Brain pericyte (primary cell): ENCODE results near the gene ROGDI.
"Not testable (repeated sequence)": the region's sequence is repeated elsewhere in the genome, so short reads cannot be mapped to it uniquely, and the experiment has no call there.

ENCODE experiments used
- DNase-seq: peaks from one replicate; pipeline ENCODE4 v3.0.0-alpha.2; 2012; ENCODE audit warnings: low read depth, low spot score

The ROGDI gene

DNA sequence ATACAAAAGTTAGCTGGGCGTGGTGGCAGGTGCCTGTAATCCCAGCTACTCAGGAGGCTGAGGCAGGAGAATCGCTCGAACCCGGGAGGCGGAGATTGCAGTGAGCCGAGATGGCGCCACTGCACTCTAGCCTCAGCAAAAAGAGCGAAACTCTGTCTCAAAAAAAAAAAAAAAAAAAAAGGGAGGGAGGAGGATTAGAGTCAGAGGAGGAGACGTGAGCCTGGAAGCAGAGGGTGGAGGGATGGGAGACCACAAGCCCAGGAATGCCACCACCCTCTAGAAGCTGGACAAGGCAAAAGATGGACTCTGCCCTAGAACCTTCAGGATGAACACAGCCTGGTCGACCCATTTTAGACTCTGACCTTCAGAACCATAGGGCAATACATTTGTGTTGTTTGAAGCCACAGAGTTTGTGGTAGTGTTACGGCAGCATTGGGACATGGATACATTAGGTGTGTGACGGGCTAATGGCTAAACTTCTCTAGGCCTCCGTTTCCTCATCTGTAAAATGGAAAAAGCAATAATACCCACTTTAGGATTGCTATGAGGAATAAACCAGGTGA is 9.4 kb downstream of the ROGDI start:
- DNase-seq: no peak

DNA sequence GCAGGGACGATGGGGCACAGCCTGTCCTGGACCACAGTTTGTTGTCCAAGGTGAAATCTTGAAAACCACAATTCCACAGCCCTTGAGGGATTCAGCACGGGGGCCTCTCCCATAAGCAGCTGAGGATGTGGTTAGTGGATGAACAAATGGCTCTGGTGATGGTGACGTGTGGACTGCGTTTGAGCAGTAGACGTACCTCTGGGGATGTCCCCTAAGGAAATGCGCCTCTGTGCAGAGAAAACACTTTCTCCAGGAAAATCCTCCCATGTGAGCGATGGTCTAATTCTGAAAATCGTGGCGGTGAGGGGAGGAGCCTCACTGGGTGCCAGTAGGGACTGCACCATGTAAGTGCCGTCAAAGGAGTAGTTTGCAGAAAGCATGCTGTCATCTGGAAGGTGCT is 11.6 kb downstream of the ROGDI start:
- DNase-seq: no peak

DNA sequence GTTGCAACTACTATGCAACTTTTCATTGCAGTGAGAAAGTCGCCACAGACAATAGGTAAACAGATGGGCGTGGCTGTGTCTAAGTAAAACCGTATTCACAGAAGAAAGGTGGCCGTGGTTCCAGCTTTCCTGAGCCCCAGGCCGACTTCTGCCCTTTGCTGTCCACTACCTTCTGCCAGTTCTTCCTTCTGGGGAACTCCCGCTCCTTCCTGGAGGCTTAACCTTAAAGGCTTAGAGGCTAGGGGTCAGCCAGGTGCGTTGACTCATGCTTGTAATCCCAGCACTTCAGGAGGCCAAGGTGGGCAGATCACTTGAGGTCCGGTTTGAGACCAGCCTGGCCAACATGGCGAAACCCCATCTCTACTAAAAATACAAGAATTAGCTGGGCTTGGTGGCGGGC is 12.2 kb downstream of the ROGDI start:
- DNase-seq: no peak

DNA sequence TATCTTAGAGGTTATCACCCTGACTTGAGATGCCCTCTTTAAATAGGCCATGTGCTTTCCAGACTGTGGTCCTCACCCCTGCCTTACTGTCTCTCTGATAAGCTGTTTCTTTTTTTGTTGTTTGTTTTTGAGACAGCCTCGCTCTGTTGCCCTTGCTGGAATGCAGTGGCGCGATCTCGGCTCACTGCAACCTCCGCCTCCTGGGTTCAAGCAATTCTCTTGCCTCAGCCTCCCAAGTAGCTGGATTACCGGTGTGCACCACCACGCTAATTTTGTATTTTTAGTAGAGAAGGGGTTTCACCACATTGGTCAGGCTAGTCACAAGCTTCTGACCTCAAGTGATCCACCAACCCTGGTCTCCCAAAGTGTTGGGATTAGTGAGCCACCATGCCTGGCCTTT is 13.5 kb downstream of the ROGDI start:
- no peak for DNase-seq

DNA sequence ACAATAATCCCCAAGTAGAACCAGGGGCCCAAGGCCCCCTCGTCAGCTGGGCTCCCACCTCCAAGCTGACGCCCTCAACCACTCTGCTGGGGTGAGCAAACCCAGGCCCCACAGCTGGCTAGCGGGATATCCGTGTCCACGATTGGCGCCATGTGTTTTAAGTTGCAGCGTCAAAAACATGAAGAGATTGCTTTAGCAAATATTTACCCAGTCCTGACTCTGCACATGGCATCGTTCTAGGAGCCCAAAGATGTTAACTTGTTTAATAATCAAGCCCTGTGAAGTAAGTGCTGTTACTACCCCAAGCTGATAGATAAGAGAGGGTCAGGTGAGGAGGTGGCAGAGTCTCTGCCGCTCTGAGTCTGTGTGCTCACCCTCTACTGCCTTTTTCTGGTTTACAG is 13.9 kb downstream of the ROGDI start:
- no peak for DNase-seq

DNA sequence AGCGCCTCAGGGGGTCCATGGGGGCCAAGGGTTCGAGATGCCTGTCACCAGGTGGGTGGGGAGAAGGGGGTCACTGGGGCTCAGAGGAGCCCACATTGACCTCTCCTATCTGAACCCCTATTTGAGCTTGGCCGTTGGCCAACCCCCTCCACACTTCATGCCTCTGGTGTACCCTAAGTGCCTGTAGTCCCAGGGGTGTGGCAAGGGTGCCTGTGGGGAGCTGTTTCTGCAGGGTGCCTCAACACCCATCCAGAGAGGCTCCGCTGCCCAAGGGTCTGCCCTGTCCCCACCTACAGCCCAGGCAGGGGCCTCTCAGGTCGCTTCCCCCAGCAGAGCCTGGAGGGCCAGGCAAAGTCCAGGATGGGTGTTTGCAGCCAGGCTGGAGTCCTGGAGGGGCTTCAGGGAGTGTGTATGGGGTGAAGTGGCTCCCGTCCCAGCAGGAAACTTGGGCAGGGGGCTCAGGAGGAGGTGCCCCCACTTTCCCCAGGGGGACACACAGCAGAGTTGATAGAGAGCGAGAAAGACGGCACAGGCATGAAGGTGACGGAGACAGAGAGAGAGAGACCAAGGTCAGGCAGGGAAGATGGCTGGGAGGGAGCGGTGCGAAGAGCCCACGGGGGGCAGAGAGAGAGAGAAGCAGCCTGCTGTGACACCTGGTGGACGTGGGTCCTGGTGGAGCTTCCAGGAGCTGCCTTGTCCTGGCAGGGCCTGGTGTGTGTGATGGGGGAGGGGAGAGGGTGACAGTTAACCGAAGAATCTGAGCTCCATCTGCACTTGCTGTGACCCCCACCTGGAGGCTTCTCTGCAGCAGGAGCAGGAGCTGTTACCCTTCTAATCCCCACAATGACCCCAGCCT is 14.6 kb downstream of the ROGDI start, which contains the start of gene SEPTIN12:
SEPTIN12 (minus strand) TSS at position 719 of the 856 bp plus-strand sequence; CDS start at position 19, 700 bp downstream.
- no peak for DNase-seq

DNA sequence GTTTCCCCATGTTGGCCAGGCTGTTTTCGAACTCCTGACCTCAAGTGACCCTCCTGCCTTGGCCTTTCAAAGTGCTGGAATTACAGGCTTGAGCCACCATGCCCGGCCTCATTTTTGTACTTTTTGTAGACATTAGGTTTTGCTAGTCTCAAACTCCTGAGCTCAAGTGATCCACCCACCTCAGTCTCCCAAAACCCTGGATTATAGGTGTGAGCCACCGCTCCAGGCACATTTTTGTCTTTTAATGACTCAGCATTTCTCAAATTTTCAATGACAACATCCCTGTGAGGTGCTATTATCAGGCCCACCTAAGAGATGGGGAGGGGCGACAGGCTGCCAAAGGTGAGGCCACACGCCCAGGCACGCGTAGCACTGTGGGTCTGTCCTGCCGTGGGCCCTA is 15.4 kb downstream of the ROGDI start:
- DNase-seq: no peak

DNA sequence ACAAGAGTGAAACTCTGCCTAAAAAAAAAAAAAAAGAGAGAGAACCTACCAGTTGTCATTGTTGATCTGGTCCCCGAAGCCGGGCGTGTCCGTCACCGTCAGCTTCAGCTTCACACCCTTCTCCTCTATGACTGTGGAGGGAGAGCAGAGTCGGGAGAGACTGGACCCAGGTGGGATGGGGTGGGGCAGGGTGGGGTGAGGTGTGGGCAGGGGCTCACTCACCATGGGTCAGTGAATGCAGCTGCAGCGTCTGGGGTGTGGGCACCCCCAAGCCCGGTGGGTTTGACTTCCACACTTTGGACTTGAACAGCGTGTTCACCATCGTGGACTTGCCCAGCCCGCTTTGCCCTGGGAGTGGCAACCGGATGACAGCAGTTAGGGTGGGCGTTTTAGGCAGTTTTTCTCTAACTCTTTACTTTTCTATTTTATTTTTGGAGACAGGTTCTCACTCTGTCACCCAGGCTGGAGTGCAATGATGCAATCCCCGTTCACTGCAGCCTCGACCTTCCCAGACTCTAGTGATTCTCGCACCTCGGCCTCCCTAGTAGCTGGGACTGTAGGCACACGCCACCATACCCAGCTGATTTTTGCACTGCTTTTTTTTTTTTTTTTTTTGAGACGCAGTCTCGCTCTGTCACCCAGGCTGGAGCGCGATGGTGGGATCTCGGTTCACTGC is 16.5 kb downstream of the ROGDI start:
- DNase-seq: no peak

DNA sequence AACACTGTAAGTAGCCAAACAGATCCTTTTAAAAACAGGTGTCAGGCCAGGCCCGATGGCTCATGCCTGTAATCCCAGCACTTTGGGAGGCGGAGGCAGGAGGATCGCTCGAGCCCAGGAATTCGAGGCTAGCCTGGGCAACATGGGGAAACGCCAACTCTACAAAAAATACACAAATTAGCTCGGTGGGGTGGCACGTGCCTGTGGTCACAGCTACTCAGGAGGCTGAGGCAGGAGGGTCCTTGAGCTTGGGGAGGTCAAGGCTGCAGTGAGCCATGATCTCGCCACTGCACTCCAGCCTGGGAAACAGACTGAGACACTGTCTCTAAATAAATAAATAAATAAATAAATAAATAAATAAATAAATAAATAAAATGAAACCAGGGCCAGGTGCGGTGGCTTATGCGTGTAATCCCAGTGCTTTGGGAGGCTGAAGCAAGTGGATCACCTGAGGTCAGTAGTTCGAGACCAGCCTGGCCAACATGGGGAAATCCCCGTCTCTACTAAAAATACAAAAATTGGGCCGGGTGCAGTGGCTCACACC is 17.9 kb downstream of the ROGDI start:
- not testable (repeated sequence) for DNase-seq

DNA sequence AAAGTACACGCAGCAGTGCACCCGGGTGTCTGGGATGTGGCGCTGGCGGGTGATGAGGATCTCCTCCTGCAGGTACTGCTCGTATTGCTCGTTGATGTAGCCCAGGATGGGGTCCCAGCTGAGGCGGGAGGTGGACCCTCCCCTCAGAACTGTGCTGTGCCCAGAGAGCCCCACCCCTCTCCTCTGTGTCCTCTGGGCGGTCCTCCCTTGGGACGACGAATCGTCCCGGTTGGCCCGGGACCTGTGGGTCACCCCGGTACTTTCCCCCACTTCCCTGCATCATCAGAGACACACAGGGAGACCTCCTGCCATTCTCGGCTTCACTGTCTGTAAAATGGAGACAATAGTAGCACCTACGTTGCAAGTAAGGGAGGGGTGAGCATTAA is 18.5 kb downstream of the ROGDI start:
- DNase-seq: no peak

DNA sequence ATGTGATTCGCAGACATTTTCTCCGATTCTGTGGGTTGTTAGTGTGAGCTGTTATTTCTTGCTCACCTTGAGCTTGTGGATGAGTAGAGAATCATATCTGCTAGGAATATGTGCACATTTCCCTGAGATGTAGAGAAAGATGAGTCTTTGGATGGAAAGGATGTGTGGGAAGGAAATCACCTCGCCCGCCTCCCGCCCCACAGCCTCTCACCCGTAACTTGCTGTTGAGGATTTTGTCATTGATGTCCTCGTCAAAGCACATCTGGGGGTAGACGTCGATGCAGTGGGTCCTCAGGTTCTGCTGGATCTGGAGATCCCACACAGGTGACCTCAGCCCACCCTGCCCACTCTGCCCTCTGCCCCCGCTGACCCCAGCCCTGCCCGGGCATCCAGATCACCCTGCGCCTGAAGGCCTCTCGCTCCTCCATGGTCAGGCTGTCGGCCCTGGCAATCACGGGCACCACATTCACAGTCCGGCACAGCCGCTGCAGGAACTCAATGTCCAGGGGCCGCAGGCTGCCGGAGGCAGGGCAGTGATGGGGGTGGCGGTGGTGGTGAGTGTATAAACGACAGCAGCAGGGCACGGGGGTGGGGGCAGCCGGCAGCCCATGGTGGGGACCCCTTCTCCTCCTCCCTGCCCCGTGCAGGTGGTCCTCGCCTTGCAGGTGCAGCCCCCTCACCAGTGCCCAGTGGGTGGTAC is 19.0 kb downstream of the ROGDI start:
- DNase-seq: no peak

DNA sequence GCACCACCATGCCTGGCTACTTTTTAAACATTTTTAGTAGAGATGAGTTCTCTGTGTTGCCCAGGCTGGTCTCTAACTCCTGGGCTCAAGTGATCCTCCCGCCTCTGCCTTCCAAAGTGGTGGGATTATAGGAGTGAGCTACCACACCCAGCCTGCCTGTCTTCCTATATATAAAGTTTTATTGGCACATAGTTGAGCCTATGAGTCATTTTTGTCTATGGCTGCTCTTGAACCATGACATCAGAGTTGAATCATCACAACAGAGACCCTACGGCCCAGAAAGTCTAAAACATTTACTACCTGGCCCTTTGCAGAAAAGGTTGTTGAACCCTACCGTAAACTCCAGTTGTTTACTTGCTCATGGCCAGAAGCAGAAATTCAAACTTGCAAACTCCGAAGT is 22.2 kb downstream of the ROGDI start:
- DNase-seq: no peak

DNA sequence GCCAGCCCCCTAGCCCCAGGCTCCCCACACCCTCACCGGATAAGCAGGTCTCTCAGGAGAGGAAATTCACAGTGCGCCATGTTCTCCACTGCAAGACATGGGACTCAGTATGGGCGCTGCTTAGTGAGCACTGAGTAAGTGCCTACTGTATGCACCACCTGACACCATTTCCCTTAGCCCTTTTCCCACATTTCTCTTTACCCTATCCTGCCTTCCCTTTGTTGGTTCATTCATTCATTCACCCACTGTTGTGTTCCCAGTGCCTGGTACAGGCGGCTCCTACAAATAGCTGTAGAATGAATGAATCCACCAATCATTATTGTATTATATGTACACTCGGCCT is 24.4 kb downstream of the ROGDI start:
- no peak for DNase-seq

DNA sequence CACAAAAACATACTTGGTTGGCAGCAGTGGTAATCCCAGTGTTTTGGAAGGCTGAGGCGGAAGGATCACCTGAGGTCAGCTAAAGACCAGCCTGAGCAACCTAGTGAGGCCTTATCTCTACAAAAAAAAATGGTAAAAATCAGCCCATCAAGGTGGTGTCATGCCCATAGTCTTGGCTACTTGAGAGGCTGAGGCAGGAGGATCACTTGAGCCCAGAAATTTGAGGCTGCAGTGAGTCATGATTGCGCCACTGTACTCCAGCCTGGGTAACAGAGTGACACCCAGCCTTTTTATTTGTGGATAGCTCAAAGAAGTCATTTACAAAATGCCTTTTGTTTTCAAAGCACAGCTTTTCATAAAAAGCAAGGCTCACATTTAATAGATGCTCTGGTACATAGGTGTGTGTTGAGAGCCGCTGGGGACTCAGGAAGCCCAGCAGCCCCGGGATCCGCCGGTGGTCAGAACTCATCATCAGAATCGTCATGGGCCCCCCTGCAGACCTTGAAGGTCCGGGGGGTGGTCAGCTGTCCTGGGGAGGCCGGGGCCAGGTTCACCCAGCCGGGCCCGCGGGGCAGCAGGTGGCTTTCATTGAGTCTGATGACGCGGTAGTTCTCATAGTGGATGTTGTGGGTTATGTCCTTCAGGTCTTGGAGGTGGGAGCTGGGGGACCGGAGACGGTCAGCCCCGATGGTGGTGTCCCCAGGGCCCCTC is 24.9 kb downstream of the ROGDI start:
- no peak for DNase-seq

DNA sequence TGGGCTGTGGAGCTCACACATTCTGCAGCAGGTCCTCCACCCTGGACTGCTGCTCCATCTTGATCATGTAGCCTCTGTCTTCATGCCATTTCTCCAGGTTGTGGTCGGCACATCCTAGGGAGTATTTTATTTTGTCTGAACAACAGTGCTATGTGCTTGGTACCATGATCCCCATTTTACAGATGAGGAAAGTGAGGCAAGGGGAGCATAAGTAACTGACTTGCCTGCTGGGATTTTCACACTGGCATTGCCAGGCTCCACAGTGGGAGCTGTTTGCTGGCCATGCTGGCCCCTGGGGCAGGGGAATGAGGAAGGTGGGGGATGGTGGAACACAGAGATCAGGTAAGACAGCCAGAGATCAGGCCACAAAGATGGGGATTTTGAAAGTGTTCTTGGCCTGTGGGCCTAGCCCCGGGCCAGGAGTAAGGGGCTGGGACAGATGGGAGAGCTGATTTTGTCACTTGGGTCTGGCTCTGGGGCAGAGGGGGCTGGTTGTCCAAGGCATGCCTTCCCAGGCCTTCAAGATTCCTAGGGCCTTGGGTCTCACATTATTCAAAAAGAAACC is 26.2 kb downstream of the ROGDI start:
- DNase-seq: no peak

DNA sequence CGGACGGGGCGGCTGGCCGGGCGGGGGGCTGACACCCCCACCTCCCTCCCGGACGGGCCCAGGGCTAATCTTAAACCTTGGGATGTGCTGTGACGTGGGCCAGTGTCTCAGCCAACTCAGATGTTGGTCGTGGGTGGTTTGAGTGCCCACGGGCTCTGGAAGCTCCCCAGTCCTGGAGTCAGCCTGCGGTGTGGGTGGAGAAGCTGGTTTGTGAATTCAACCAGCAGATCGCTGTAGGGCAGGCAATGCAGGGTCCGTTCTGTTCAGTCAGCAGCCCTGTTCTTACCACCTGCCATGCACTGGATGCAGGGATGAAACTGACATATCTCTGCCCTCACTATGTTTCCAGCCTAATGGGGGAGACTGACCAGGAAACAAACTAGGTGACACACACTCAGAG is 27.4 kb downstream of the ROGDI start:
- no peak for DNase-seq

DNA sequence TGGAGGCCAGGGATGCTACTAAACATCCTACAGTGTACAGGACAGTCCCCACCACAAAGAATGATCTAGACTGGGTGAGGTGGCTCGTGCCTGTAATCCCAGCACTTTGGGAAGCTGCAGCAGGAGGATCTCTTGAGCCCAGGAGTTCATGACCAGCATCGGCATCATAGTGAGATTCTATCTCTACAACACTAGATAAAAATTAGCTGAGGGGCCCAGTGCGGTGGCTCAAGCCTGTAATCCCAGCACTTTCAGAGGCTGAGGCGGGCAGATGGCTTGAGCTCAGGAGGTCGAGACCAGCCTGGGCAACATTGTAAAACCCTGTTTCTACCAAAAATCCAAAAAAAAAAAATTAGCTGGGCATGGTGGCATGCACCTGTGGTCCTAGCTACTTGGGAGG is 30.1 kb downstream of the ROGDI start:
- DNase-seq: no peak

DNA sequence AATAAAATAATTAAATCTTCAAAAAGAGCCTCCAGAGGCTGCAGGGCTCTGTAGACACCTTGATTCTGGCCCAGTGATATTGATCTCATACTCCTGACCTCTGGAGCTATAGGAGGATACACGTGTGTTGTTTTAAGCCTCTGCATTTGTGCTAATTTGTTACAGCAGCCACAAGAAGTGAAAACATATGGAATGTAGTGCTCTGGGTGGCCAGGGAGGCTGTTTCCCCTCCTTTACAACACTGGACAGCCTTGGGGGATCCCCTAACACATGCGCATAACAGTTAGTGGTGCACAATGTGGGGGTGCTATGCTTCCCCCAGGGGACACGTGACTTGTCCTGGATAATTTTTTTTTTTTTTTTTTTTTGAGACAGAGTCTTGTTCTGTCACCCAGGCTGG is 30.8 kb downstream of the ROGDI start:
- no peak for DNase-seq

DNA sequence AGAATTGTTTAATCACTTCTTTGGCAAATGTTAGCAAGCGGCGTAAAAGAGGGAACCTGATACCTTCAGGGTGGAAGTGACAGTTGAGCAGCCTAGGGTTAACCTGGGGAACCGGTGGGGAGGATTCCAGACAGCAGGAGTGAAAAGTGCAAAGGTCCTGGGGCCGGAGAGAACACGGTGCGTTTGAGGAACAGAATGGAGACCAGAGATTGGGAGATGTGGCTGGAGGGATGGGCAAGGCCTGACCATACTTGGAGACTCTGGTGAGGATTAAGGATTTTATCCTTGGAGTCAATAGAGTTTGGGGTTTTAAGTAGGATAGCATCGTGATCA is 33.2 kb downstream of the ROGDI start:
- no peak for DNase-seq

DNA sequence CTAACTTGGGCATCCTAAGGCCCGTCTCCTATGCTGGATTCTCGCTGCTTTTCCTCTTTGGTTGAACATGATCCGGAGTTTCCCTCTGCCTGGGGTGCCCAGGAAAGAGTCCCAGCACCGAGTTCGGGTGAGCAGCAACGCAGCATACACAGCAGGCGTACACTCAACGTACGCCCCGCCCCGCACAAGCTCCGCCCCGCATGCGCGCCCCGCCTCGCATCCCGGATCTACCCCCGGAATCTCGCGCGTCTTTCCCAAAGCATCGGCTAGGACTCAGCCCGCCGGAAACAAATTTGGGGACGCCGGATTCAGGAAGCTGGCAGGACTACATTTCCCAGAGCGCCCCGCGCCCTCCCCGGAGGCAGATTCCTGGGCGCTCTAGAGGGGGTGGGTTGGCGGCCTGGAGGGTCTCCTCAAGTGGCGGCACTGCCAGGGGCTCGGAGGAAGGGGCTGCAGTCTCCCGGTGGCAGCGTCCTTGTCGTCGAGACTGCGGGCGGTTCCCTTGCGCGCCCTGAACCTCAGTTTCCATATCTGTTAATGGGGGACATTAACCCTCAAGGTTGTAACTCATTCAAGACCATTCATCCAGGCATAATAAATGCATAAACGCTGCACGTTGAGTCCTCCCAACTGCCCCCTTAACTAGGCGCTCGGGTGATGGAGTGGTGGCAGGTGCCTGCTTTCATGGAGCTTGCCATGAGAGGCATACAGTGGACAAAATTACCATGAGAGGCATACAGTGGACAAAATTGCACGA is 33.7 kb downstream of the ROGDI start:
- DNase-seq: peak; percentile 84
